GM21528 (cell line): ENCODE measurements around the gene EXO1.
"Not testable (repeated sequence)": the region's sequence is repeated elsewhere in the genome, so short reads cannot be mapped to it uniquely, and the experiment has no call there.

Experiments
- ATAC-seq: cut with Tn5 transposase; IDR thresholded peaks from one replicate; pipeline ENCODE4 v1.9.1; 2021; ENCODE audit warnings: mild to moderate bottlenecking, moderate library complexity; ENCODE audit not compliant: unreplicated experiment, low FRiP score

EXO1 gene

GRCh38 chr1:241834733-241835377 is 13.1 kb upstream of the EXO1 start:
- no peak for ATAC-seq

GRCh38 chr1:241836941-241837340 is 11.1 kb upstream of the EXO1 start:
- no peak for ATAC-seq

DNA sequence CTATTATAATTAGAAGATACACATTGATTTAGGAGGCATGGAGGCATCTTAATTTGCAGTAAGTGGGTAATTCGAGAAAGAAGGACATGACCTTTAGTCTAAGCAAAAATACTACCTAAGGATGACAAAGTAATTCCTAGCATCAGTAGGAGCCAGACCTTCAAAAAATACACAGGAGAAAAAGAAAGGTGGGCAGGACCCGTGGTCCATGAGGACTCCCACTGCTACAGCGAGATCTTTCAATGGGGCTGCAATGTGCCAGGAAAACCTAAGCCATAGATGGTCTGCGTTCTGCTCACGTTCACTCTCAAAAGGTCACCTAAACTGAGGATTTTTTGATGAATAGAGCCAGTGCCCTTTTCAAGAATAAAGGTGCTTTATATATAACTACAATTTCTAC is 10.6 kb upstream of the EXO1 start:
- ATAC-seq: no peak

- ATAC-seq: no peak
Measured at GRCh38 chr1:241837901-241838300, 10.1 kb upstream of the EXO1 start.

DNA sequence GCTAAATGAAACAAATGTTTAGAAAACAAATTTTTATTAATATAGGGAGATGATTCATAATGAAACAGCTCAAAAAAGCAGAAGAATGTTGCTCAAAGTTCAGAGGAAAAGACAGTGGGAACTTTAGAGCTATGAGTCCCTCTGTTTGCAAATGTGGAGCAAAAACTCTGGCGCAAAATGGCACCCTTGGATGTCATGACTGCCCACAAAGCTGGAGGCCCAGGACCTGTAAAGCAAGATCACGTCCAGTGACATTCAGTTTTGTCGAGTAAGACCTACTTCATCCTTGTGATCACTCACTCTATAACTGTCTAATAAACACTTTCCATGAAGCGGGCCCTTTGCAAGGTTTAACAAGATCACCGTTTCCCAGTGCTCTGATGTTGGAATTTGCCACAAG is 9.1 kb upstream of the EXO1 start:
- no peak for ATAC-seq

GRCh38 chr1:241839369-241839979 is 8.5 kb upstream of the EXO1 start:
- no peak for ATAC-seq

DNA sequence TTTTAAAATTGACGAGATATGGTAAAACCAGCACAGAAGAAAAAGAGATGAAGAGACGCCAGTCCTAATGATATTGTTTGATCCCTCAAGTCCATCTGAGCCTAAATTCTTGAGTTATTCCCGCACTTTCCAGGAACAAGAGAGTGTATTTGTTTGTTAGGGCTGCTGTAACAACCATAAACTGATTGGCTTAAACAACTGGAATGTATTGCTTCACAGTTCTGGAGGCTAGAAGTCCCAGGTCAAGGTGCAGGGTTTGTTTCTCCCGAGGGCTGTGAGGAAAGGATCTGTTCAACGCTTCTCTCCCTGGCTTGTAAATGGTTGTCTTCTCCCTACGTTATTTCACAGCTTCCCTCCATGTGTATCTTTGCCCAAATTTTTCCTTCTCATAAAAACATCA is 7.8 kb upstream of the EXO1 start:
- ATAC-seq: no peak

DNA sequence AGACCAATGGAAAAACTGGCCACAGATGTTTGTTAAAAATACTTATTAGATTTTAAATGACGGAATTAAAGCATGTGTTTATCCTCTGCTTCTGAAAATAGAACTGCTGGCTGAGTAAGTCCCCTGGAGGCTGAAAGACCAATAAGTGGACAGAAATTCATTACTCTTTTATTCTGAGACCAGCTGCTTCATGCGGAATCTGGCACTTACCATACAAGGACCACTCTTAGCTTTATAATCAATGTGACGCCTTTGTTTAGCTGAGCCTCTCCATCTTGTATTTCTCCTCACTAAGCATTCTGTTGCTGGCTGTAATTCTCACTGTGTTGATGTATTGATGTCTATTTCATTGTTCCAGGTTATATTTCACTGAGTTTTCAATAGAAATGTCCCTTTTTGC is 6.3 kb upstream of the EXO1 start:
- ATAC-seq: no peak

GRCh38 chr1:241842565-241842964 is 5.4 kb upstream of the EXO1 start:
- ATAC-seq: no peak

DNA sequence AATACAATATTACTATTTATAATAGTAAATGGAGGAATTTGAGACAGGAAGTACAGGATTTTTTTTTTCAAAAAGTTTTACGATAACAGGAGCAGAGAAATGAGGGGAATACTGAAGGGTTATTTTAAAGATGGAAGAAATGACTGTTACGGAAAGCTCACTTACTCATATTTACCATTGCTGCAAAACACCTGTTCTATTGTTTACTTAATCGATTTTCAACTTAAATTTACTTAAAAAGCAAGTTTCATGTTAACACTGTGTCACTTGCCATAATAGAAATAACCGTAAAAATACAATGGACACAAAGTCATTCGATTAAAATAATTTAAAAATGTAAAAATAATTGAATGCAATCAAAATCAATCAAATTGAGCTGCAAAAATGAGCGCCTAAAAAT is 3.4 kb upstream of the EXO1 start:
- ATAC-seq: no peak

DNA sequence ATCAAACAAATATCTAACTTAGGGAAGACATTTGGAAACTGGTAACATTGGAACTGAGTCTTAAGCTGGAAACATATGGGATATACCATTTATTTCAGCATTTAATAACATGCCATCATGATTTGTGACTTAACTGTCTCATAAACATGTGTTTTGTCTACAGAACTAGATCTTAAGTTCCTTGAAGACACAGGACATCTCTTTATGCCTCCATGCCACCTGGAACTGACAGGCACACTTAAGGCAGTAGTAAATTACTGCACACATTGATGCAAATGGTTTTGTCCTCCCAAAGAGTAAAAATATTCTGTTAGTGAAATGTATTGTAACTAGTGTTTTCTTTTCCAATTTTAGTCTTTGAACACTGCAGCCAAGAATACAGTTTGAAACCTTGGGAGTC is 1.6 kb upstream of the EXO1 start:
- ATAC-seq: no peak

GRCh38 chr1:241846862-241847539 is 1.0 kb upstream of the EXO1 start:
- no peak for ATAC-seq

DNA sequence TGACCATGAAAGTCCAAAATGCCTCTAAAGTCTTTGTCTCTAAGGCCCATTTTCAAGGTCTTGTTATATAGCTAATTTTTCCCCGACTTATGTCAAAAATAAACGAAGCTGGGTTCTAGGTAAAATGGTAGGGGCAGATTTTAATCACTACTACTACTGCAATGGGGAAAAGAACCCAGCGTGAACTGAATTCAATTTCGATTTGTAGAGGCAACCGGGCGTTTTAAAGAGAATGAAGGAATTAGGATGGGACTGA is 536 bp upstream of the EXO1 start:
- no peak for ATAC-seq

DNA sequence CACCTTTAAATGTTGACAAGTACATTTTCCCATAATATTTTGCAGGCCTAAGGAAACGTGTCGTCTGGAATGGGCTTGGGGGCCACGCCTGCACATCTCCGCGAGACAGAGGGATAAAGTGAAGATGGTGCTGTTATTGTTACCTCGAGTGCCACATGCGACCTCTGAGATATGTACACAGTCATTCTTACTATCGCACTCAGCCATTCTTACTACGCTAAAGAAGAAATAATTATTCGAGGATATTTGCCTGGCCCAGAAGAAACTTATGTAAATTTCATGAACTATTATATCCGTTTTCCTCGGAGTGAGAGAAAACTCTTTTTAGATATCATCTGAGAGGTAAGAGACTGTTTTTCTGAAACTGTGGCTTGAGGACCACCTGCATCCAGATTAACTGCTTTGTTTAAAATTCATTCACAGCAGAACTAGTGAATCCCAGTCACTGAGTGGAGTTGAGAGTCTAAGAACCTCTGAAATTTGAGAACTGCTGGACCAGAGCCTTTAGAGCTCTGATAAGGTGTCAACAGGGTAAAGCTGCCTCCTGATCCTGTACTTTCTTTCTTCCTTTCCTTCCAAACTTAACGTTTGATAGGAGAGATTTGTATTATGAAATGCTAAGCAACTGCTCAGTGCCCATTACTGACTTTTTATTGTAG is 811 bp downstream of the EXO1 start:
- peak; percentile 16 for ATAC-seq

- ATAC-seq: no peak
Measured at GRCh38 chr1:241849345-241849695, 1.3 kb downstream of the EXO1 start.

DNA sequence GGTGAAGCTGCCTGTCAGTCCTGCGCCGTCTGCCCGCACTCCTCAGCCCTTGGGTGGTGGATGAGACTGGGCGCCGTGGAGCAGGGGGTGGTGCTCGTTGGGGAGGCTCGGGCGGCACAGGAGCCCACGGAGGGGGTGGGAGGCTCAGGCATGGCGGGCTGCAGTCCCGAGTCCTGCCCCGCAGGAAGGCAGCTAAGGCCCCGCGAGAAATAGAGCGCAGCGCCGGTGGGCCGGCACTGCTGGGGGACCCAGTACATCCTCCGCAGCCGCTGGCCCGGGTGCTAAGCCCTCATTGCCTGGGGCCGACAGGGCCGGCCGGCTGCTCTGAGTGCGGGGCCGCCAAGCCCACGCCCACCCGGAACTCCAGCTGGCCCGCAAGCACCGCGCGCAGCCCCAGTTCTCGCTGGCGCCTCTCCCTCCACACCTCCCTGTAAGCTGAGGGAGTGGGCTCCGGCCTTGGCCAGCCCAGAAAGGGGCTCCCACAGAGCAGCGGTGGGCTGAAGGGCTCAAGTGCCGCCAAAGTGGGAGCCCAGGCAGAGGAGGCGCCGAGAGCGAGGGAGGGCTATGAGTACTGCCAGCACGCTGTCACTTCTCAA is 7.6 kb downstream of the EXO1 start:
- not testable (repeated sequence) for ATAC-seq

GRCh38 chr1:241857131-241857530 is 9.1 kb downstream of the EXO1 start:
- peak; percentile 80 for ATAC-seq

DNA sequence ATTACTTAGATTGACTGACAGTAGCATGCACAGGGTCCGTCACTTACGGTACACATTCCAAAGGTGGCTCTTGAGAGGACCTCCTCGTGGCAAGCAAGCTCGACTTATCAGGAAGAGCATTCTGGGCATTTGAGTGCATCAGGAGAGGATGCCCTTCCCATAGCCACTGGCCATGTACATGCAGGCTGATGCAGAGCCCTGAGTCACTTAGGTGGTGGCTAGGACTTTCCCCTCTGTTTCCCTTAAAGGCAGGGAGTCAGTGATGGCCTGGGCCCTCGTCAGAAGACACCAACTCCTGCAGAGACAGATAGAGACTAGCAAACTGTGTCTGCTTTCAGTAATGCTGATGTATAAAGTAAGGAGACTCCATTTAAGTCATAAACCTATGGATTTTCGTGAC is 12.9 kb downstream of the EXO1 start:
- ATAC-seq: no peak

DNA sequence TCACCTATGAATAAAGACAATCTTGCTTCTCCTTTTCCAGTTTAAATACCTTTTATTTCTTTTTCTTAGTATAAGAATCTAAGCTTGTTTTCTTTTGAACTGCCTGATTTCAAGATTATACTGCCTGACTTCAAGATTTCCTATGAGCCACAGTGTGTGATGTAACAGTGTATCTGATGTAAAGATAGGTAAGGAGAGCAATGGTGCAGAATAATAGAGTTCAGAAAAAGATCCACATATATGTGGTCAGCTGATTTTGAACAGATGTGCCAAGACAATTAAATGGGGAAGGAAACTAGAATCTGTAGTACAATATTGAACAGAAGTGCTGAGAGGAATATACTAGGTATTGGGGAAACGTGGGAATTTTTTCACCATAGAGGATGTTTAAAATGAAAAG is 21.0 kb downstream of the EXO1 start:
- ATAC-seq: no peak

DNA sequence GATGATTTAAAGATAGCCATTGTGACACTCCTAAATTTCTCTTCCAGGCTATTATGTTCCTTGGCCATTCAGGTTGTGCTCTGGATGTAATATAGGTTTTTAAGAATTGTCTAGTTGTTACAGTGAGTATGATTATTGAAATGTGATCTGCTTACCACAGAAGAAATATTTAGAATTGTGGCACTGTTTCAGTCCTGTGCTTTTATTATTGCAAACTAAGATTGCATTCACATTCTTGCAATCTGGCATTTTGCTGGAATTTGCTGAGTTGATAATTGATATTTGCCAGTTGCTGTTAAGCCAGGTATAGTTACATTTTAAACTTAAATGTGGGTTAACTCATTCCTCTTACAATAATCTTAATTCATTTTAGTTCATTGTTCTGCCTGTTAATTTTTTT is 22.3 kb downstream of the EXO1 start:
- no peak for ATAC-seq

GRCh38 chr1:241870746-241871430 is 22.9 kb downstream of the EXO1 start:
- ATAC-seq: no peak
